MCF 10A (cell line): ENCODE measurements around the gene EPN3. TPM values are rescaled to one million over a fixed set of nuclear protein-coding genes. Genes with fewer than 3 reads are reported as not detected.

Experiments used
- BruUV-seq: library from RNA; stranded (reverse); fragments of 400-500 nt; replicated peaks from 2 replicates; lab custom pipeline; 2021; lab: Mats Ljungman, UMichigan
- CTCF ChIA-PET: fragments of 300-600 bp; sonication (Branson Sonifier 250); formaldehyde crosslinking; extraction: SDS; loops from one replicate; lab custom pipeline; 2021; ENCODE audit warnings: antibody characterized with exemption, inconsistent platforms; lab: Yijun Ruan, JAX
- POLR2A ChIA-PET: fragments of 300-600, 350-650 bp; sonication (Branson Sonifier 250); formaldehyde crosslinking; extraction: SDS; loops from one replicate; lab custom pipeline; 2020; ENCODE audit warnings: antibody characterized with exemption, inconsistent platforms; lab: Yijun Ruan, JAX
- DNase-seq: peaks from one replicate; pipeline ENCODE4 v3.0.0-alpha.2; 2018; ENCODE audit not compliant: unreplicated experiment
- H3K27ac Mint-ChIP-seq: one replicate; pipeline ENCODE4 v1.8.0; 2022; ENCODE audit warnings: mild to moderate bottlenecking, low read depth, mixed read lengths; ENCODE audit not compliant: unreplicated experiment
- H3K27me3 Mint-ChIP-seq: one replicate; pipeline ENCODE4 v1.8.0; 2022; ENCODE audit warnings: mixed read lengths; ENCODE audit not compliant: insufficient read depth, unreplicated experiment
- H3K36me3 Mint-ChIP-seq: one replicate; pipeline ENCODE4 v1.8.0; 2022; ENCODE audit warnings: mild to moderate bottlenecking, moderate library complexity, mixed read lengths; ENCODE audit not compliant: insufficient read depth, unreplicated experiment
- H3K4me1 Mint-ChIP-seq: one replicate; pipeline ENCODE4 v1.8.0; 2022; ENCODE audit warnings: mixed read lengths; ENCODE audit not compliant: insufficient read depth, unreplicated experiment
- H3K4me3 Mint-ChIP-seq: one replicate; pipeline ENCODE4 v1.8.0; 2022; ENCODE audit warnings: mild to moderate bottlenecking, moderate library complexity, mixed read lengths; ENCODE audit not compliant: unreplicated experiment
- H3K9me3 Mint-ChIP-seq: one replicate; pipeline ENCODE4 v1.8.0; 2022; ENCODE audit warnings: mixed read lengths; ENCODE audit not compliant: unreplicated experiment
- intact Hi-C: fragments of 100-400 bp; cut with micrococcal nuclease; formaldehyde crosslinking; loops from 2 replicates; pipeline ENCODE4 v1.14.1; 2022
- total RNA-seq: library from RNA; stranded (reverse); gene quantifications from 2 replicates; pipeline ENCODE4 v1.2.3, GENCODE V29; 2022
- TF ChIP-seq, protein P1 (sequence below): fragments of 200-600 bp; IDR thresholded peaks from one replicate; pipeline ENCODE4 v1.8.0; 2022; ENCODE audit warnings: antibody characterized with exemption, mild to moderate bottlenecking; ENCODE audit not compliant: unreplicated experiment

The EPN3 gene
- total RNA-seq, 1 experiment from 2014 or later, result 4.4 TPM

DNA sequence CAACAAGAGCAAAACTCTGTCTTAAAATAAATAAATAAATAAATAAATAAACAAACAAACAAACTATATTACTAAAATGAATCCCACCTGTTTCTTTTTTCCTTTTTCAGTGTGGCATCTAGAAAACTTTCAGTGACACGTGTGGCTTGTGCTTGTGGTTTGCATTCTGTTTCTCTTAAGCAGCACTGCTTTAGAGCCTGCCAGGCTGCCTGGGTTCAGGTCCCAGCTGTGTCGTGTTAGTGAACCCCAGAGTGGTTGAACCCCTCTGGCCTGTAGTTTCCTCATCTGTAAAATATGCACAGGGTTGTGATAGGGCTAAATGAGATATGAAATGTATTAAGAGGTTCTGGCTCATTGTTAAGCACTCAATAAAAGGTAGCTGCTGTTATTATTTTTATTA, 12.1 kb upstream of the EPN3 start:
- CTCF ChIA-PET, result interaction anchor here (0.7 to 1.8 kb wide), 8 partner anchors 11 to 119 kb away, joined by 3 to 8 read pairs (median 4); no protein-coding TSS in a partner anchor
- Mint-ChIP-seq H3K27ac (no peak overlapping the region), H3K4me1 (peaks cover 32% of the 10 kb centered on the region), H3K4me3 (no peak overlapping the region), H3K9me3 (no peaks in the 10 kb centered on the region), H3K36me3 (no peaks in the 10 kb centered on the region), H3K27me3 (no peaks in the 10 kb centered on the region)
- no TSS peak for BruUV-seq
- TF ChIP-seq, protein P1, sequence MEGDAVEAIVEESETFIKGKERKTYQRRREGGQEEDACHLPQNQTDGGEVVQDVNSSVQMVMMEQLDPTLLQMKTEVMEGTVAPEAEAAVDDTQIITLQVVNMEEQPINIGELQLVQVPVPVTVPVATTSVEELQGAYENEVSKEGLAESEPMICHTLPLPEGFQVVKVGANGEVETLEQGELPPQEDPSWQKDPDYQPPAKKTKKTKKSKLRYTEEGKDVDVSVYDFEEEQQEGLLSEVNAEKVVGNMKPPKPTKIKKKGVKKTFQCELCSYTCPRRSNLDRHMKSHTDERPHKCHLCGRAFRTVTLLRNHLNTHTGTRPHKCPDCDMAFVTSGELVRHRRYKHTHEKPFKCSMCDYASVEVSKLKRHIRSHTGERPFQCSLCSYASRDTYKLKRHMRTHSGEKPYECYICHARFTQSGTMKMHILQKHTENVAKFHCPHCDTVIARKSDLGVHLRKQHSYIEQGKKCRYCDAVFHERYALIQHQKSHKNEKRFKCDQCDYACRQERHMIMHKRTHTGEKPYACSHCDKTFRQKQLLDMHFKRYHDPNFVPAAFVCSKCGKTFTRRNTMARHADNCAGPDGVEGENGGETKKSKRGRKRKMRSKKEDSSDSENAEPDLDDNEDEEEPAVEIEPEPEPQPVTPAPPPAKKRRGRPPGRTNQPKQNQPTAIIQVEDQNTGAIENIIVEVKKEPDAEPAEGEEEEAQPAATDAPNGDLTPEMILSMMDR, result no peak
- no peak for DNase-seq
- POLR2A ChIA-PET, result interaction anchor here (1.0 to 3.8 kb wide), 3 partner anchors 10 to 33 kb away, joined by 4 to 24 read pairs (median 19); no protein-coding TSS in a partner anchor
- intact Hi-C loops, result no loop called here

DNA sequence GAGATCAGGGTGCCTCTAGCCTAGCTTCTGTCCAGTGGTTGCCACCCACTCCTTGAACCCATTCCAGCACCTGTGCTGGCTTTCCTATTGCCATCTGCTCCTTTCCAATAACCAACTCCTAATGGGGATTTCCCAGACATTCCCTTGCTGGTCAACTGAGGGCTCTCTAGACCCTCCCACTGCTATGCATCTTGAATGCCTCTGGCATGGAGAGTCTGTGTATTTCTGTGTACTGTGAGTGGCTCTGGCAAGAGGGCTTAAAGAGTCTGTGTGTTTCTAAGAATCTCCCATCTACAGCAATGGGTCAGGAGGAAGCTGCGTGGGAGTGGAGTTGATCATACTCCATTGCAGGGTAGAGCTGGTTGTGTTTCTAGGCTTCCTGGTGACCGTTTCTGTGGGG, 11.0 kb upstream of the EPN3 start:
- H3K27me3 Mint-ChIP-seq, result no peaks in the 10 kb centered on the region
- ChIA-PET CTCF (interaction anchor here (0.6 to 1.2 kb wide), 3 partner anchors 16 to 230 kb away, joined by 3 to 4 read pairs (median 3); no protein-coding TSS in a partner anchor), POLR2A (interaction anchor here (1.0 to 3.8 kb wide), 2 partner anchors 17 to 34 kb away, joined by 3 to 24 read pairs; no protein-coding TSS in a partner anchor)
- TF ChIP-seq, protein P1, result no peak
- no TSS peak for BruUV-seq
- H3K27ac Mint-ChIP-seq, result no peak overlapping the region
- H3K4me1 Mint-ChIP-seq, result peaks cover 31% of the 10 kb centered on the region
- H3K36me3 Mint-ChIP-seq, result no peaks in the 10 kb centered on the region
- intact Hi-C loops, result no loop called here
- DNase-seq, result no peak
- no peaks in the 10 kb centered on the region for H3K9me3 Mint-ChIP-seq
- no peak overlapping the region for H3K4me3 Mint-ChIP-seq

DNA sequence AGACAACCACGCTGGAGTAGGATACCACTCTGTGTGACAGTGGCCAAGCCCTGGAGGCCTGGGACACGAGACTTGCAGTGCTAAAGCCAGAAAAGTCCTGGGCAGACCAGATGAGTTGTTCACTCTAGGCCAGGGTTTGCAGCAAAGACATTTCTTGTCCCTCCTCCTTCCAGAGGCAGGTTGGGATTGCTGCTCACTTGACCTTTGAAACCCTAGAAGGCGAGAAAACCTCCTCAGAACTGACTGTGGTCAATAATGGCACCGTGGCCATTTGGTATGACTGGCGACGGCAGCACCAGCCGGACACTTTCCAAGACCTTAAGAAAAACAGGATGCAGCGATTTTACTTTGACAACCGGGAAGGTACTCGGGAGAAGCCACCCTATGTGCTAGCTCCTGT, 9.8 kb upstream of the EPN3 start:
- peaks cover 21% of the 10 kb centered on the region for H3K4me1 Mint-ChIP-seq
- TF ChIP-seq, protein P1, result no peak
- POLR2A ChIA-PET, result interaction anchor here (1.2 to 2.9 kb wide), 5 partner anchors 9 to 36 kb away, joined by 3 to 10 read pairs (median 4); no protein-coding TSS in a partner anchor
- intact Hi-C loops, result no loop called here
- no peak overlapping the region for H3K27ac Mint-ChIP-seq
- CTCF ChIA-PET, result interaction anchor here (0.6 to 0.7 kb wide), 2 partner anchors 24 to 370 kb away, joined by 3 read pairs; partner anchors contain the start of gene SPATA20
- H3K4me3 Mint-ChIP-seq, result no peak overlapping the region
- H3K9me3 Mint-ChIP-seq, result no peaks in the 10 kb centered on the region
- no peaks in the 10 kb centered on the region for H3K36me3 Mint-ChIP-seq
- no peaks in the 10 kb centered on the region for H3K27me3 Mint-ChIP-seq
- no peak for DNase-seq
- no TSS peak for BruUV-seq

DNA sequence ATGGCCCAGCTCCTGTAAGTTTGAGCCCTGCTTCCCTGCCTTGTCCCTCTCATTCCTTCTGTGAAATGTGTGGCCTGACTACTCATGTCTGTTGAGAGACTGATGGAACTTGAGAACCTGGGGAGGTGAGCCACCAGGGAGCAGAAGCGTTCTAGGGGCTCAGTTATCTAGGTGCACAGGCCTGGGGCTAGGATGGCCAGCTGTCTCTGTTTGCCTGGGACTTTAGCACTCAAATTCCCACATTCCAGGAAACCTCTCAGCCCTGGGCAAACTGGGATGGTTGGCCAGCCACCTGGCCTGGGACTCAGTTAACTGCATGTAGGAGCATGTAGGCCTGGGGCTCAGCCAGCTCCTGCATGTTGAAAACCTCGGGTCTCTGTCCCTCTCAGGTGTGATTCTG, 9.3 kb upstream of the EPN3 start:
- Mint-ChIP-seq H3K27ac (no peak overlapping the region), H3K9me3 (no peaks in the 10 kb centered on the region), H3K27me3 (no peaks in the 10 kb centered on the region), H3K4me3 (no peak overlapping the region), H3K4me1 (peaks cover 21% of the 10 kb centered on the region), H3K36me3 (no peaks in the 10 kb centered on the region)
- intact Hi-C loops, result no loop called here
- TF ChIP-seq, protein P1, result no peak
- CTCF ChIA-PET, result interaction anchor here (0.6 to 0.7 kb wide), 3 partner anchors 21 to 371 kb away, joined by 3 to 4 read pairs (median 3); partner anchors contain the start of gene SPATA20
- POLR2A ChIA-PET, result interaction anchor here (0.5 to 2.9 kb wide), 7 partner anchors 8 to 138 kb away, joined by 3 to 10 read pairs (median 4); no protein-coding TSS in a partner anchor
- no TSS peak for BruUV-seq
- peak; percentile 85 for DNase-seq
